MM.1S (cell line): ENCODE results near the gene ORC5.

Experiments used
- CTCF ChIP-seq: fragments of 300-600 bp; sonication (generic); IDR thresholded peaks from 2 replicates; pipeline ENCODE4 v1.5.1; 2016; ENCODE audit warnings: antibody characterized with exemption, low read length, mixed read lengths
- EZH2 ChIP-seq: fragments of 300-600 bp; sonication (generic); optimal IDR thresholded peaks from 2 replicates; pipeline ENCODE3; 2017; ENCODE audit warnings: low read depth, mild to moderate bottlenecking, antibody characterized with exemption, low read length, mixed read lengths

GRCh38 chr7:104091242-104091641, 116.6 kb downstream of the ORC5 start:
- TF ChIP-seq EZH2 (no peak), CTCF (no peak)
